ENCODE data around the gene OTOP2. TPM values are rescaled to one million over a fixed set of nuclear protein-coding genes. Genes with fewer than 3 reads are reported as not detected.

OTOP2 gene
- total and polyA plus RNA-seq, 10 of the 15 experiments (the other 5 are each of a cell fraction or from before 2014, with no cell fraction given) = not detected

- TF ChIP-seq ETV6 (conservative IDR thresholded peaks at IDR 0.05 in 1 of 2, IDR thresholded peaks at IDR 0.05 in 1 of 2; ENCODE audit: borderline replicate concordance in 1 of 2, low read depth in 1 of 2) (no peak), HDGF (IDR thresholded peaks at IDR 0.05) (no peak), ZBTB33 (IDR thresholded peaks at IDR 0.05) (no peak), ZNF384 (IDR thresholded peaks at IDR 0.05; ENCODE audit: borderline replicate concordance, low read depth, low read length) (no peak), SP1 (IDR thresholded peaks at IDR 0.05; ENCODE audit: low read depth, low read length) (no peak), NR2C2 (IDR thresholded peaks at IDR 0.05; ENCODE audit: borderline replicate concordance, control insufficient read depth, insufficient read length, low read depth) (no peak), TCF12 (IDR thresholded peaks at IDR 0.05; ENCODE audit: low read depth, low read length) (no peak), NKRF (conservative IDR thresholded peaks at IDR 0.05) (no peak), ELK1 (IDR thresholded peaks at IDR 0.05; ENCODE audit: low read depth, low read length) (no peak), MTA3 (IDR thresholded peaks at IDR 0.05; ENCODE audit: borderline replicate concordance, low read length) (no peak), E2F4 (IDR thresholded peaks at IDR 0.05; ENCODE audit: low read depth, low read length) (no peak), ZNF274 (IDR thresholded peaks at IDR 0.05; ENCODE audit: insufficient read depth, insufficient read length) (no peak), RBBP5 (conservative IDR thresholded peaks at IDR 0.05) (no peak), POLR2A (IDR thresholded peaks at IDR 0.05; ENCODE audit: low read depth, low read length) (no peak), SMAD5 (IDR thresholded peaks at IDR 0.05; ENCODE audit: low read depth) (no peak), BRCA1 (IDR thresholded peaks at IDR 0.05; ENCODE audit: low read depth, low read length) (no peak), PKNOX1 (IDR thresholded peaks at IDR 0.05) (no peak)
- TF ChIP-seq, protein P1, sequence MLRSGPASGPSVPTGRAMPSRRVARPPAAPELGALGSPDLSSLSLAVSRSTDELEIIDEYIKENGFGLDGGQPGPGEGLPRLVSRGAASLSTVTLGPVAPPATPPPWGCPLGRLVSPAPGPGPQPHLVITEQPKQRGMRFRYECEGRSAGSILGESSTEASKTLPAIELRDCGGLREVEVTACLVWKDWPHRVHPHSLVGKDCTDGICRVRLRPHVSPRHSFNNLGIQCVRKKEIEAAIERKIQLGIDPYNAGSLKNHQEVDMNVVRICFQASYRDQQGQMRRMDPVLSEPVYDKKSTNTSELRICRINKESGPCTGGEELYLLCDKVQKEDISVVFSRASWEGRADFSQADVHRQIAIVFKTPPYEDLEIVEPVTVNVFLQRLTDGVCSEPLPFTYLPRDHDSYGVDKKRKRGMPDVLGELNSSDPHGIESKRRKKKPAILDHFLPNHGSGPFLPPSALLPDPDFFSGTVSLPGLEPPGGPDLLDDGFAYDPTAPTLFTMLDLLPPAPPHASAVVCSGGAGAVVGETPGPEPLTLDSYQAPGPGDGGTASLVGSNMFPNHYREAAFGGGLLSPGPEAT (IDR thresholded peaks at IDR 0.05; ENCODE audit: low read depth) = no peak
- TF ChIP-seq, protein P2, sequence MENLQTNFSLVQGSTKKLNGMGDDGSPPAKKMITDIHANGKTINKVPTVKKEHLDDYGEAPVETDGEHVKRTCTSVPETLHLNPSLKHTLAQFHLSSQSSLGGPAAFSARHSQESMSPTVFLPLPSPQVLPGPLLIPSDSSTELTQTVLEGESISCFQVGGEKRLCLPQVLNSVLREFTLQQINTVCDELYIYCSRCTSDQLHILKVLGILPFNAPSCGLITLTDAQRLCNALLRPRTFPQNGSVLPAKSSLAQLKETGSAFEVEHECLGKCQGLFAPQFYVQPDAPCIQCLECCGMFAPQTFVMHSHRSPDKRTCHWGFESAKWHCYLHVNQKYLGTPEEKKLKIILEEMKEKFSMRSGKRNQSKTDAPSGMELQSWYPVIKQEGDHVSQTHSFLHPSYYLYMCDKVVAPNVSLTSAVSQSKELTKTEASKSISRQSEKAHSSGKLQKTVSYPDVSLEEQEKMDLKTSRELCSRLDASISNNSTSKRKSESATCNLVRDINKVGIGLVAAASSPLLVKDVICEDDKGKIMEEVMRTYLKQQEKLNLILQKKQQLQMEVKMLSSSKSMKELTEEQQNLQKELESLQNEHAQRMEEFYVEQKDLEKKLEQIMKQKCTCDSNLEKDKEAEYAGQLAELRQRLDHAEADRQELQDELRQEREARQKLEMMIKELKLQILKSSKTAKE (IDR thresholded peaks at IDR 0.05; ENCODE audit: low read depth, poor library complexity, severe bottlenecking) = no peak
Measured at GRCh38 chr17:74960570-74961342, 36.7 kb downstream of the OTOP2 start (continued).

All from GM12878 (cell line).